ENCODE measurements around the gene ABCC10.

DNA sequence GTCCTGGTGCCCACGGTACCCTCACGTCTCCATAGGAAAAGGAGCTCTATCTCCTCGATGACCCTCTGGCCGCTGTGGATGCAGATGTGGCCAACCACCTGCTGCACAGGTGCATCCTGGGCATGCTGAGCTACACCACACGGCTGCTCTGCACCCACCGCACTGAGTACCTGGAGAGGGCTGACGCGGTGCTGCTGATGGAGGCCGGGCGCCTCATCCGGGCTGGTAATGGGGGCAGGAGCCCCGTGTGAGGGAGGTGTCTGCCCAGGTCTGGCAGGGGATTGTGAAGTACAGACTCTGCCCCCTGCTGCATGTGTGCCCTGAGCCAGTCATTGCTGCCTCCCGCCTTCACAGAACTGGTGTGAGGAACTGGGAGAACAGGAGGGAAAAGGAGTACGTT is 15.6 kb downstream of the ABCC10 start:
- TF ChIP-seq POLR2A (IDR thresholded peaks at IDR 0.05) (no peak), CTCF (IDR thresholded peaks at IDR 0.05) (no peak)

Measured in heart left ventricle (tissue), 13 donors.